Stimulated activated CD4-positive, alpha-beta T cell treated with anti-CD3 and anti-CD28 coated beads, Interleukin-2, amount 100 ng/mL, for 48 hours (primary cell): ENCODE data around the gene IFNLR1.
"Not testable (repeated sequence)": the region's sequence is repeated elsewhere in the genome, so short reads cannot be mapped to it uniquely, and the experiment has no call there.

Experiments used
- DNase-seq, 2 donors: peaks; one replicate each; pipeline ENCODE4 v3.0.0-alpha.2; 2020

Gene IFNLR1

DNA sequence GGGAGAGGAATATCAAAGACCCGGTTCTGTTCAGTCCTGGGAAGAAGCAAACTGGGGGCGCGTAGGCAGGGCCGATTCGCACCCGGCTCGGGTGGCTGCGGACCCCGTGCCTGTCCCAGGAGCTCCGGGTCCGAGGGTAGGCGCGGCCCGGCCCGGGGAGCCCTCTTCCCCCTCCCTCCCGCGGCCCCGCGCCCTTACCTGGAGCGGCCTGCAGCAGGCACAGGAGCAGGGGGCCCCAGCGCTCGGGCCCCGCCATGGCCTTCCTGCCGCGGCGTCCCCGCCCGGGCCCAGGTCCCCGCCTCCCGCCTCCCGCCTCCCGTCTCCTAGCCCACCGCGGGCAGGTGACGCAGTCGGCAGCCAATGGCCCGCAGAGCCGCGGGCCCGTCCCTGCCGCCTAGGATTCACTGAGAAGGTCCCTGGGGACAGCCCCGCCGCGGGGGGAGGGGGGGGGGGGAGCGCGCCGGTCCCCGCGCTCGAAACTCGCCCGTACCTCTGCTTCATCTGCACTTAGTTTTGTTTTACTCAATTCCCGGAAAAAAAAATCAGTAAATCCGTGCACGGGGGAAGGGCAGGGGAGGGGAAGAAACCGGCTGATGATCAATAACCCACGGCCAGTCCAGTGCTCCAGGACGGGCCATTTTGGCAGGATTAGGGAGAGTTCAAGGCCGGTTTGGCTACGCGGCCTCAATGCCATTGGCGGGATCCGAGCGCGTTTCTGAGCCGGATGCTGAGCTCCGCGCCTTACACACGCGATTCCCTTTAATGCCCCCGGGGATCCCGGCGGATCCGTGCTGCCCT, at the start of gene IFNLR1:
Gene IFNLR1, minus strand, starts transcription at position 297 of the 798 bp plus-strand sequence. Its CDS starts 41 bp downstream, at position 256.
- DNase-seq, result peak; percentile 65 to 69

GRCh38 chr1:24235921-24236788, 49.1 kb upstream of the IFNLR1 start:
- DNase-seq, result peak; percentile 45 to 50

GRCh38 chr1:24233684-24234600, 46.9 kb upstream of the IFNLR1 start:
- DNase-seq, result no peak

- DNase-seq, result no peak
Observed at GRCh38 chr1:24231701-24232100, 44.6 kb upstream of the IFNLR1 start.

DNA sequence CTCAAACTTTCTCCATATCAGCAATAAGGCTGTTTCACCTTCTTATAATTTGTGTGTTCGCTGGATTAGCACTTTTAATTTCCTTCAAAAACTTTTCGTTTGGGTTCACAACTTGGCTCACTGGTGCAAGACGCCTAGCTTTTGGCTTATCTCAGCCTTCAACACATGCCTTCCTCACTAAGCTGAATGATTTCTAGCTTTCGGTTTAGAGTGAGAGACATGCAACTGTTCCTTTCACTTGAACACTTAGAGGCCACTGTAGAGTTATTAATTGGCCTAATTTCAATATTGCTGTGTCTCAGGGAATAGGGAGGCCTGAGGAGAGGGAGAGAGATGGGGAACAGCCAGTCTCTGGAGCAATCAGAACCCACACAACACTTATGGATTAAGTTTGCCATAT, 41.2 kb upstream of the IFNLR1 start:
- DNase-seq, result no peak

DNA sequence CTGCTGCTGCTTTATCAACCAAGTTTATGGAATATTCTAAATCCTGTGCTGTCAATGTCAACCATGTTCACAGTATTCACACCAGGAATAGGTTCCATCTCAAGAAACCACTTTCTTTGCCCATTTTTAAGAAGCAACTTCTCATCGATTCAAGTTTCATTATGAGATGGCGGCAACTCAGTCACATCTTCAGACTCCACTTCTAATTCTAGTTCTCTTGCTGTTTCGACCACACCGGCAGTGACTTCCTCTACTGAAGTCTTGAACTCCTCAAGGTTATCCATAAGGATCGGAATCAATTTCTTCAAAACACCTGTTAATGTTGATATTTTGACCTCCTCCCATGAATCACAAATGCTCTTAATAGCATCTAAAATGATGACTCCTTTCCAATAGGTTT, 39.7 kb upstream of the IFNLR1 start:
- no peak for DNase-seq

GRCh38 chr1:24224761-24225160, 37.7 kb upstream of the IFNLR1 start:
- DNase-seq, result no peak

- DNase-seq, result no peak
Observed at GRCh38 chr1:24224086-24224485, 37.0 kb upstream of the IFNLR1 start.

GRCh38 chr1:24222793-24223192, 35.7 kb upstream of the IFNLR1 start:
- no peak for DNase-seq

DNA sequence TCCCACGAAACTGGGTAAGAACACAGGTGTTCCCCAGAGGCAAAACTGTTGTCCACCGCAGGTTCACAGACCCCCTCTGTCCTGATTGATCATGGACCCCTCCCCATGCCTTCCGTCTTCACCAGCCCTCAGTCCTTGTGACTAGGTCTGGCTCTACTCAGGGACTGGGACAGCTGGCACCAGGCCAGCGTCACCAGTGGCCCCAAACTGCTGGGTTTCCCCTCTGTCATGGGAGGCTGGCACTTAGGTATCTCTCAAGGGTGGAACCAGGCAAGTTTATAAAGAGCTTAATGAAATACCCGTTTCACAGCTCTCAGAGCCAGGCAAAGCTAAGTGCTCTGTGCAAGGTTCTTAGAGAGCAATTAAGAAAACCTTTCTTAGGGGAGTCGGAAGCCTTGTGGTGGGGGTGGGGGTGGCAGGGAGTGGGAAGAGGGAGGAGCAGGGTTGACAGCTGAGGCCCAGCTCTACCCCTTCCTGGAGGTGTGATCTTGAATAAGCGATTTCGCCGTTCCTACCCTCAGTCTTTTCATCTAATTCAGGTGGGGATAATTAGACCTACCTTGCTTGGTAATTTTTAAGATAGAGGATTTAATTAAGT, 35.0 kb upstream of the IFNLR1 start:
- DNase-seq, result no peak

DNA sequence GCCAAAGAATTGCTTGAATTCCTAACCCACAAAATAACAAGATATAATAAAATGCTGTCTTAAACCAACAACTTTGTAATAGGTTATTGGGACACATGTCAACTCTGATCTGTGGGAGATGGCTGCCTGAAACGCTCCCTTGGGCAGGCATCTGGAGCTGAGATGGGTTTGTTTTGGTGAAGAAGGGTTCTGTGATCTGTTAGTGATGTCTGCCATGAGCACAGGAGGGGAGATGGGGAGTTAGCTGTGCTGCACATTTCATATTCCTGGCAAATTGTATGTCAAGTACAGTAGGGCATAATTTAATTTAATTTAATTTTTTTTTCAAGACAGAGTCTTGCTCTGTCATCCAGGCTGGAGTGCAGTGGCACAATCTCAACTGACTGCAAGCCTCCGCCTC, 34.2 kb upstream of the IFNLR1 start:
- no peak for DNase-seq

DNA sequence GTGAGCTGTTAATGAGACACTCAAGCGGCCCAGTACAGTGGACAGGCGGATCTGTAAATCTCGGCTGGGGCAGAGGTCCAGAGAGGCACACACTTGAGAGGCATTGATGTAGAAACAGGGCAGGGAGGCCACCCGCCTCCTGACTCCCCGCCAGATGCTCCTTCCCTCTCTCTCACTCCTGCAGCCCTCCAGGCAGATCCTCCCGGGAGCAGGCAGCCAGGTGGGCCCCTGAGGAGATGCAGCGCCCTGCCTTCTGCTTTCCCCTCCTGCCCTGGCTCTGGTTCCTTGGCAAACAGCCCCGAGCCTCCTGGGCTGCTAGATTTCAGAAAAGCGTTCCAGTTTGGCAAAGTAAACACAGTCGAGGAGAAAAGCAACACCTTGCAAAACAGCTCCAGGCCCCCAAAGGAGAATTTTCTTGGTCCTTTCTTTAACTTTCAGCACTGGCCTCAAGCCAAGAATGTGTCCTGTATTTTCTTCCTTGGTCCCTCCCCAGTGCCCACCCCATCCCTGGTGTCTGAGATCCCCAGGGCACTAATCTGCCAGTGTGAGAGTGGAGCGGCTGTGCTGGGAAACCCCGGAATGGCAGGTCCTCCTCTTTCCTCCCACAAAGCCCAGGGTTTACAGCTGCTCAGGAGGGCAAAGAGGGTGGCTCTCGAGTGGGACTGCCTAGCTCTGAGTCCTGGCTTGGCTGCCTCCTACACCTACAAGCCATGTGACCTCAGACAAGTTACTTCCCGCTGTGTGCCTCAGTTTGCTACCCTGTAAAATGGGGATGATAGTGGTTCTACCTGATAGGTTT, 29.4 kb upstream of the IFNLR1 start:
- no peak for DNase-seq

- no peak for DNase-seq
Observed at GRCh38 chr1:24215226-24215814, 28.2 kb upstream of the IFNLR1 start.

DNA sequence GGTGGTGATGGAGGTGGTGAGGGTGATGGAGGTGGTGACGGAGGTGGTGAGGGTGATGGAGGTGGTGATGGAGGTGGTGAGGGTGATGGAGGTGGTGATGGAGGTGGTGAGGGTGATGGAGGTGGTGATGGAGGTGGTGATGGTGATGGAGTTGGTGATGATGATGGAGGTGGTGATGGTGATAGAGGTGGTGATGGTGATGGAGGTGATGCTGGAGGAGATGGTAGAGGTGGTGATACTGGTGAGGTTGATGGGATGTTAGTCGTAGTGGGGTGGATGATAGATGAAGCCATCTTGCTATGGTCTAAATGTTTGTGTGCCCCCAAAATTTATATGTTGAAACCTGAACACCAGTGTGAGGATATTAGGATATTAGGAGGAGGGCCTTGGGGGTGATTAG, 25.3 kb upstream of the IFNLR1 start:
- DNase-seq, result no peak

DNA sequence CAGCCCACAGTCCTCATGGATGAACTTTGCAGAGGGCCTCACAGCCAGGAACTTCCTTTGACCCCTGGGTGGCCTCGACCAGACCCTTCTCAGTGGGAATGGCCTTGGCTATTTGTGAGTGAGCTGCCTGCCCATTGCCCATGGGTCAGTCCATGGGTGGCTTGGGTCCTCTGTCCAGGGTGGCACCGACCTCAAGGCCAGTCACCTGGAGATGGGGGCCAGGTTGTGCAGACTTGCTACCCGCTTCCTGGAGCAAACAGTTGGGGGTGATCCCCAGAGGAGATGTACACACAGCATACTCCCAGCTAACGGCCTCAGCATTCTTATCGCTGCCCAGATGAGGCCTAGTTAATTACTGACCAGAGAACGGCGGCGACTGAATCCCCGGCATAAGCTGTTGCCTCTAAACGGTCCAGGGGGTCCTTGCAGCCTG, 23.1 kb upstream of the IFNLR1 start:
- DNase-seq, result no peak

DNA sequence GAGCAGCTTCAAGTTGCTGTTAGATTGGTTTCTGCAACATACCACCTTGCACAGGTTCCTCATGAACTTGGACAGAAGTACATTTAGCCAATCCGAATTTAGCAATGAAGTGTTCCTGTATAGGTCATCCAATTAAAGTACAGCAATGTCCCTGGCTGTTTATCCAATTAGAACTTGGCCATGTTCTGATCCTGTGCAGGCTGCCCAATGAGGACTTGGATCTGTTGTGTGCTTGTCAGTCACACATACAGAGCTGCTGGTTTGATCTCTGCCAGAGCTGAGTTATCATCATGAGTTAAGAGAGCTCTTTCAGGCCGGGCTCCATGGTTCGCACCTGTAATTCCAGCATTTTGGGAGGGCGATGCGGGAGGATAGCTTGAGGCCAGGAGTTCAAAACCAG, 22.0 kb upstream of the IFNLR1 start:
- DNase-seq, result no peak

- no peak for DNase-seq
Observed at GRCh38 chr1:24207709-24208108, 20.6 kb upstream of the IFNLR1 start.

DNA sequence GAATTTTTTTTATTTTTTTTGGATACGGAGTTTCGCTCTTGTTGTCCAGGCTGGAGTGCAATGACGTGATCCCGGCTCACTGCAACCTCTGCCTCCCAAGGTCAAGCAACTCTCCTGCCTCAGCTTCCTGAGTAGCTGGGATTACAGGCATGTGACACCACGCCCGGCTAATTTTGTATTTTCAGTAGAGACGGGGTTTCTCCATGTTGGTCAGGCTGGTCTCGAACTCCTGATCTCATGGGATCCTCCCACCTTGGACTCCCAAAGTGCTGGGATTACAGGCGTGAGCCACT, 20.3 kb upstream of the IFNLR1 start:
- not testable (repeated sequence) for DNase-seq

- no peak for DNase-seq
Observed at GRCh38 chr1:24206516-24207394, 19.7 kb upstream of the IFNLR1 start.

GRCh38 chr1:24206083-24206464, 19.0 kb upstream of the IFNLR1 start:
- DNase-seq, result no peak
